ENCODE measurements around the gene DRP2. TPM values are rescaled to one million over a fixed set of nuclear protein-coding genes. Genes with fewer than 3 reads are reported as not detected.
"Not testable (repeated sequence)": the region's sequence is repeated elsewhere in the genome, so short reads cannot be mapped to it uniquely, and the experiment has no call there.

DRP2 gene, protein sequence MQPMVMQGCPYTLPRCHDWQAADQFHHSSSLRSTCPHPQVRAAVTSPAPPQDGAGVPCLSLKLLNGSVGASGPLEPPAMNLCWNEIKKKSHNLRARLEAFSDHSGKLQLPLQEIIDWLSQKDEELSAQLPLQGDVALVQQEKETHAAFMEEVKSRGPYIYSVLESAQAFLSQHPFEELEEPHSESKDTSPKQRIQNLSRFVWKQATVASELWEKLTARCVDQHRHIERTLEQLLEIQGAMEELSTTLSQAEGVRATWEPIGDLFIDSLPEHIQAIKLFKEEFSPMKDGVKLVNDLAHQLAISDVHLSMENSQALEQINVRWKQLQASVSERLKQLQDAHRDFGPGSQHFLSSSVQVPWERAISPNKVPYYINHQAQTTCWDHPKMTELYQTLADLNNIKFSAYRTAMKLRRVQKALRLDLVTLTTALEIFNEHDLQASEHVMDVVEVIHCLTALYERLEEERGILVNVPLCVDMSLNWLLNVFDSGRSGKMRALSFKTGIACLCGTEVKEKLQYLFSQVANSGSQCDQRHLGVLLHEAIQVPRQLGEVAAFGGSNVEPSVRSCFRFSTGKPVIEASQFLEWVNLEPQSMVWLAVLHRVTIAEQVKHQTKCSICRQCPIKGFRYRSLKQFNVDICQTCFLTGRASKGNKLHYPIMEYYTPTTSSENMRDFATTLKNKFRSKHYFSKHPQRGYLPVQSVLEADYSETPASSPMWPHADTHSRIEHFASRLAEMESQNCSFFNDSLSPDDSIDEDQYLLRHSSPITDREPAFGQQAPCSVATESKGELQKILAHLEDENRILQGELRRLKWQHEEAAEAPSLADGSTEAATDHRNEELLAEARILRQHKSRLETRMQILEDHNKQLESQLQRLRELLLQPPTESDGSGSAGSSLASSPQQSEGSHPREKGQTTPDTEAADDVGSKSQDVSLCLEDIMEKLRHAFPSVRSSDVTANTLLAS
- total RNA-seq (under 1 TPM in 5 of 9 donors, not detected in 4; 0.04 to 0.30 (median 0.21) TPM), polyA plus RNA-seq (under 1 TPM; 0.24 to 0.32 (median 0.26) TPM)
- long read RNA-seq, donor 1 = 0 reads
- long read RNA-seq, donor 2 = 0 reads
- long read RNA-seq, donor 3 = 0 reads
- long read RNA-seq, donor 4 = 0 reads
- long read RNA-seq, donor 5 = 0 reads
- long read RNA-seq, donor 6 = 0 reads
- long read RNA-seq, donor 7 = 0 reads
- long read RNA-seq, donor 8 = 0 reads
- long read RNA-seq, donor 9 = 0 reads
- long read RNA-seq, donor 10 = 0 reads

DNA sequence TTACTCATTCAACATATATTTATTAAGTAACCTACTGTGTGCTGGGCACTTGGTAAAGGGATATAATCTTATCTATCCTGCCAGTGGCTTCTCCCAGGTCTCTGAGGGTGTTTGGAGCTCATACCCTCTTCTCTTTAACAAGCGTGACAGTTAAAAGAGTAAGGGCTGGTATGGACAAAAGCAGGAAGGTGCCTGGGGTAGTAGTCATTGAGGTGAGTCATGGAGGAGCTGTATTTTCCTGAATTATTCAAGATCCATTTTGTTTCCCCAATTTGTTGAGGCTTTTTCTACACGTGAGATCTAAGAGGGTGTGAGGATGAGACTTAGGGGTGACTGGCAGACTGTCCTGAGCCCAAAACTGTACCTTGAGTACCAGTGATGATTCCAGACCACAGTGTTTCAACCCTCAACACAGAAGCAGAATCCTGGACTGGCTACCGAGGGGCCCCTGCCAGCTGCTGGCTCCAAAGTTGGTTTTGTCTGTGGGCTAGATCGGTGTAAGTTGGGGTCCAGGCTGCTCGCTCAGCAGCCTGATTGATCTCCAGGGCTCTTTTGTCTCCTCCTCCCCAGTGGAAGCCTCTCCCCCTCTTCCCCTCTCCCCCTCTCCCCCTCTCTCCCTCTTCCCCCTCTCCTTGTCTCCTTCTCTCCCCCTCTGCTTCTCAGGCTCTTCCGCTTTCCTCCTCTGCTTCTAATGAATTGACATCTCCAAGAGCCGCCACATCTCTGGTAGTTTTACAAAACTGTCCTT is at the start of gene DRP2:
Gene DRP2, plus strand, starts transcription at position 671 of the 748 bp plus-strand sequence. CDS start 11,862 bp downstream, outside the sequence.
- no peak for DNase-seq

DNA sequence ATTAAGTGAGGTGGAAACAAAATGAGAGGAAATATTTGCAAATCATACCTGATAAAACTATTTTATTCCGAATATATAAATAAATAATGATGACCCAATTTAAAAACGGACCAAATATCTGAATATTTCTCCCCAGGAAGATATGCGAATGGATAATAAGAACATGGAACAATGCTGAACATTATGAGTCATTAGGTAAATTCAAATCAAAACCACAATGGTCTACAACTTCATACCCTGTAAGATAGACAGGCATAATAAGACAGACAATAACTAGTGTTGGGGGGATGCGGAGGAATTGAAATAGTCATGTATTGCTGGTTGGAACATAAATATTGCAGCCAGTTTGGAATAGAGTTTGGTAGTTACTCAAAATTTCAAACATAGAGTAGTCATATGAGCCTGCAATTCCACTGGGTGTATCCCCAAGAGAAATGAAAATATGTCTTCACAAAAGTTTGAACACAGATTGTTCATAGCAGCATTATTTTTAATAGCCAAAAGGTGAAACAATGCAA is 47.6 kb upstream of the DRP2 start:
- Histone ChIP-seq H3K4me3 (no peak overlapping the region), H3K27ac (no peak overlapping the region), H3K4me1 (replicated peaks in 1 of 2) (no peaks in the 10 kb centered on the region), H3K36me3 (replicated peaks in 1 of 2) (no peaks in the 10 kb centered on the region), H3K27me3 (no peaks in the 10 kb centered on the region), H3K9me3 (replicated peaks in 1 of 3) (no peaks in the 10 kb centered on the region)
- intact Hi-C loops (cut with DNase I) = no loop called here
- no peak for TF ChIP-seq POLR2A (IDR thresholded peaks at IDR 0.05)
- TF ChIP-seq, protein P1, sequence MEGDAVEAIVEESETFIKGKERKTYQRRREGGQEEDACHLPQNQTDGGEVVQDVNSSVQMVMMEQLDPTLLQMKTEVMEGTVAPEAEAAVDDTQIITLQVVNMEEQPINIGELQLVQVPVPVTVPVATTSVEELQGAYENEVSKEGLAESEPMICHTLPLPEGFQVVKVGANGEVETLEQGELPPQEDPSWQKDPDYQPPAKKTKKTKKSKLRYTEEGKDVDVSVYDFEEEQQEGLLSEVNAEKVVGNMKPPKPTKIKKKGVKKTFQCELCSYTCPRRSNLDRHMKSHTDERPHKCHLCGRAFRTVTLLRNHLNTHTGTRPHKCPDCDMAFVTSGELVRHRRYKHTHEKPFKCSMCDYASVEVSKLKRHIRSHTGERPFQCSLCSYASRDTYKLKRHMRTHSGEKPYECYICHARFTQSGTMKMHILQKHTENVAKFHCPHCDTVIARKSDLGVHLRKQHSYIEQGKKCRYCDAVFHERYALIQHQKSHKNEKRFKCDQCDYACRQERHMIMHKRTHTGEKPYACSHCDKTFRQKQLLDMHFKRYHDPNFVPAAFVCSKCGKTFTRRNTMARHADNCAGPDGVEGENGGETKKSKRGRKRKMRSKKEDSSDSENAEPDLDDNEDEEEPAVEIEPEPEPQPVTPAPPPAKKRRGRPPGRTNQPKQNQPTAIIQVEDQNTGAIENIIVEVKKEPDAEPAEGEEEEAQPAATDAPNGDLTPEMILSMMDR (IDR thresholded peaks at IDR 0.05) = no peak
- no peak for DNase-seq
- 60 to 71% (median 65%) methylated on average over 4 of the region's 4 CpGs for WGBS, 4 donors

More for the DNA sequence above, at the start of gene DRP2:
- Histone ChIP-seq H3K4me1 (replicated peaks in 1 of 2) (no peaks in the 10 kb centered on the region), H3K27ac (no peak within 1 kb of the TSS), H3K4me3 (no peak within 1 kb of the TSS), H3K9me3 (replicated peaks in 1 of 3) (no peaks in the 10 kb centered on the region), H3K36me3 (replicated peaks in 1 of 2) (no peaks in the 10 kb centered on the region), H3K27me3 (peaks cover 4% of the 10 kb centered on the region)
- WGBS, 4 donors = 69 to 78% (median 74%) methylated on average over 6 to 7 of the region's 7 CpGs
- TF ChIP-seq POLR2A (IDR thresholded peaks at IDR 0.05) = no peak
- TF ChIP-seq, protein P1 (IDR thresholded peaks at IDR 0.05) = no peak
- intact Hi-C loops (cut with DNase I) = no loop called here

DNA sequence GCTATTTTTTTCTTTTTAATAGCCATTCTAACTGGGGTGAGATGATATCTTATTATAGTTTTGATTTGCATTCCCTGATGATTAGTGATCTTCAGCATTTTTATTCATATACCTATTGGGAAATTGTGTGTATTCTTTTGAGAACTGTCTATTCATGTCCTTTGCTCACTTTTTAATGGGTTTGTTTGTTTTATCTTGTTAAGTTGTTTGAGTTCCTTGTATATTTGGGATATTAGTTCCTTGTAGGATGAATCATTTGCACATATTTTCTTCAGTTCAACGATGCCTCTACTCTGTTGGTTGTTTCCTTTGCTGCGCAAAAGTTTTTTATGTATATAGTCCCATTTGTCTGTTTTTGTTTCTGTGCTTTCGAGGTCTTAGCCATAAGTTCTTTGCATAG is 43.1 kb upstream of the DRP2 start:
- Histone ChIP-seq H3K27me3 (no peaks in the 10 kb centered on the region), H3K9me3 (replicated peaks in 1 of 3) (no peaks in the 10 kb centered on the region), H3K4me3 (no peak overlapping the region), H3K27ac (no peak overlapping the region), H3K4me1 (replicated peaks in 1 of 2) (no peaks in the 10 kb centered on the region), H3K36me3 (replicated peaks in 1 of 2) (no peaks in the 10 kb centered on the region)
- no peak for DNase-seq
- whole genome bisulfite sequencing, 4 donors = 74 to 92% (median 84%) methylated on average over 3 of the region's 3 CpGs
- TF ChIP-seq, protein P1 (IDR thresholded peaks at IDR 0.05) = no peak
- no peak for TF ChIP-seq POLR2A (IDR thresholded peaks at IDR 0.05)
- intact Hi-C loops (cut with DNase I) = no loop called here

DNA sequence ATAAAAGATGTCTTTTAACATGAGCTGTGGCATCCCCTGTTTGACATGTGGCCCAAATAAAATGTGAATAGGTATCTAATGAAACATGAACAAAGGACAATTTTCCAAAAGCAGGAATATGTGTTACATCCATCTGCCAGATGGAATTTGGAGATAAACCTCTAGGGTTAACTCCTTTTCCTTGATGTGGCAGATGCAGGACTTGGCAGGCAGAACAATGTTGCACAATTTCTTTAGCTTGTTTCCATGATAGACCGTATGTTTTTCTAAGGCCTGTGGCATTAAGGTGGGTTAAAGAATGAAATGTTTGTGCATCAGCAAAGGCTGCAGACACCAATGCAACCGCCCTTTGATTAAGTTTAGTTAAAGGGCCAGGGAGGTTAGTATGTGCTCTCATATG is 34.7 kb upstream of the DRP2 start:
- intact Hi-C loops (cut with DNase I); DNase-seq; H3K36me3 ChIP-seq (replicated peaks in 1 of 2); H3K9me3 ChIP-seq (replicated peaks in 1 of 3); H3K4me3 ChIP-seq; H3K27me3 ChIP-seq; H3K27ac ChIP-seq; H3K4me1 ChIP-seq (replicated peaks in 1 of 2): not testable (repeated sequence)
- 29 to 62% (median 55%) methylated on average over 2 of the region's 2 CpGs for WGBS, 4 donors

DNA sequence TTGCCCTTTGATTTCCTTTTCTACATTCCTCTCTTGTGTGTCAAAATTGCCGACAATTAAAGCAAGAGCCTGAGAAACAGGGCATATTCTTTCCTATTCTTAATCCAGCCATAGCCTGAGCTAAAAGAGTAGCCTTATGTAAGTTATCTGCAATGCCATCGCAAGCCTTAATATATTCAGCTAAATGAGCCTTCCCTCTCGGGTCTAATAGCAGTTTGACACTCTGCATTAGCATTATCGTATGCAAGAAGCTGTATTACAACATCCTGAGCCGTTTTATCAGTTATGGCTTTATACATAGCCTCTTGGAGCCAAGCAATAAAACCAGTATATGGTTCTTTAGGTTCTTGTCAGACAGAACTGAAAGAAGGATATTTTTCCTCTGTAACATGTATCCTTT is 31.6 kb upstream of the DRP2 start:
- H3K9me3 ChIP-seq (replicated peaks in 1 of 3); DNase-seq; intact Hi-C loops (cut with DNase I); H3K4me1 ChIP-seq (replicated peaks in 1 of 2); H3K27ac ChIP-seq; H3K36me3 ChIP-seq (replicated peaks in 1 of 2); H3K4me3 ChIP-seq: not testable (repeated sequence)
- H3K27me3 ChIP-seq = peaks cover 25% of the 10 kb centered on the region
- 53 to 76% (median 66%) methylated on average over 5 of the region's 5 CpGs for WGBS, 4 donors
